Prostate gland (tissue), 2 donors: ENCODE data around the gene ADGB.

Source experiments
- CTCF ChIP-seq, 4 experiments: fragments of 200-600 bp in 2 of 4; fragments of 450-650 bp in 2 of 4; sonication (generic) in 2 of 4; IDR thresholded peaks; 1 replicate in 3 of 4; 2 replicates in 1 of 4; pipeline ENCODE4 v1.5.1; 2016 to 2019; ENCODE audit warnings: antibody characterized with exemption in 4 of 4, mild to moderate bottlenecking in 2 of 4, moderate library complexity in 2 of 4
- POLR2AphosphoS5 ChIP-seq: sonication (generic); formaldehyde crosslinking; IDR thresholded peaks from one replicate; pipeline ENCODE4 v1.6.1; 2017; ENCODE audit warnings: antibody characterized with exemption

GRCh38 chr6:146709036-146709622 lies 110.4 kb downstream of the ADGB start:
- TF ChIP-seq POLR2AphosphoS5: no peak
- TF ChIP-seq CTCF (IDR thresholded peaks at IDR 0.05): no peak
